Esophagus (tissue), 2 donors: ENCODE results near the gene TRHDE. TPM values are rescaled to one million over a fixed set of nuclear protein-coding genes. Genes with fewer than 3 reads are reported as not detected.
"Not testable (repeated sequence)": the region's sequence is repeated elsewhere in the genome, so short reads cannot be mapped to it uniquely, and the experiment has no call there.

Experiments used
- H3K27ac ChIP-seq, 2 donors: one replicate each; pipeline ENCODE4 v1.5.1; 2013; ENCODE audit warnings: low read depth in 2 of 2, mild to moderate bottlenecking in 2 of 2, inconsistent platforms in 1 of 2, low read length in 1 of 2, moderate library complexity in 1 of 2
- H3K27me3 ChIP-seq, 2 donors: one replicate each; pipeline ENCODE4 v1.6.1; 2013; ENCODE audit warnings: low read length in 2 of 2, control low read depth in 1 of 2, mild to moderate bottlenecking in 1 of 2; ENCODE audit not compliant: insufficient read depth in 2 of 2, control insufficient read depth in 1 of 2
- H3K36me3 ChIP-seq, 2 donors: one replicate each; pipeline ENCODE4 v1.6.1; 2013; ENCODE audit warnings: low read length in 1 of 2; ENCODE audit not compliant: control insufficient read depth in 2 of 2, insufficient read depth in 2 of 2
- H3K4me1 ChIP-seq, 2 donors: one replicate each; pipeline ENCODE4 v1.6.1; 2013; ENCODE audit warnings: low read length in 1 of 2; ENCODE audit not compliant: control insufficient read depth in 2 of 2, insufficient read depth in 2 of 2
- H3K4me3 ChIP-seq, 2 donors: one replicate each; pipeline ENCODE4 v1.5.1; 2013; ENCODE audit warnings: low read length in 2 of 2, mild to moderate bottlenecking in 2 of 2, low read depth in 1 of 2, moderate library complexity in 1 of 2
- H3K9me3 ChIP-seq, 2 donors: one replicate each; pipeline ENCODE4 v1.6.1; 2013; ENCODE audit warnings: mild to moderate bottlenecking in 2 of 2, low read depth in 1 of 2, low read length in 1 of 2, moderate library complexity in 1 of 2; ENCODE audit not compliant: control insufficient read depth in 2 of 2, insufficient read depth in 1 of 2
- WGBS, 2 donors: extraction: QIAGEN DNeasy Blood & Tissue Kit; methylation state at CpG; one replicate each; pipeline ENCODE4 v1.1.7; 2013; 5-methylcytosine and 5-hydroxymethylcytosine counted together
- polyA plus RNA-seq, 2 donors: library from polyadenylated mRNA; stranded (reverse); fragments of 200-250 nt; gene quantifications; one replicate each; pipeline ENCODE4 v1.2.3, GENCODE V29; 2013
- donor health status: healthy with polysubstance abuse.
- donor health status: Bipolar disorder and iron deficiency.

TRHDE gene
- polyA plus RNA-seq, 2 donors: 0.04 TPM

DNA sequence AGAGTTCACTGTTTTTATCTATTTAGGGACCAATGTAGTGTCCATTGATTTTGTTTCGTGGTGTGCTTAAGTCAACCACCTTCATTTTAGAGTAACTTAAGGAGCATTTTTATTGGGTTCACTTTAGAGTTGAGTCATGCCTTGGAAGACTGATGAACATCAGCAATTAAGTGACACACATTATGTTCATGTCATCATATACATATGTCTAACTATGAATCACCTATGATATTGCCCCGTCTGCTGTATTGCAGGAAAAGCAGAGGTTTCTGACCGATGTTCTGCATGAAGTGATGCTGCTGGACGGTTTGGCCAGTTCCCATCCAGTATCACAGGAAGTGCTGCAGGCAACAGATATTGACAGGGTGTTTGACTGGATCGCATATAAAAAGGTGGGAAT lies 227.1 kb downstream of the TRHDE start:
- Histone ChIP-seq H3K27me3 (no peaks in the 10 kb centered on the region), H3K27ac (no peak overlapping the region), H3K4me1 (no peaks in the 10 kb centered on the region), H3K9me3 (no peaks in the 10 kb centered on the region), H3K36me3 (no peaks in the 10 kb centered on the region), H3K4me3 (no peak overlapping the region)
- WGBS, 2 donors: 84 to 90% methylated on average over 5 of the region's 5 CpGs

DNA sequence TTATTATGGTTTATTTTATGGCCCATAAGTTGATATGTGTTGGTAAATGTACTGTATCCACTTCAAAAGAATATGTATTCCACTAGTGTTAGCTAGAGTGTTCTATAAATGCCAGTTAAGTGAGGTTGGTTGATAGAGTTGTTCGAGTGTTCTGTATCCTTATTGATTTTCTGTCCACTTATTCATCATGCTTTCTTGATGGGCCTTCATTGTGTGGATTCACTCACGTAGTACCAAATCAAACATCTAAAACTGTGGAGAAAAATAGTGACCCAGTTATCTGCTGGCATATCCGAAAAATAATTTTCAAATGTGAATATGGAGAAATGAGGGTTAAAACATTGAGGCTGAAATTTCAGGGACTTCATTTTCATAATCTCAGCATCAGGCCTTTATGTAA lies 230.4 kb downstream of the TRHDE start:
- 75 to 76% methylated on average over 3 of the region's 3 CpGs for WGBS, 2 donors
- no peaks in the 10 kb centered on the region for H3K36me3 ChIP-seq
- no peaks in the 10 kb centered on the region for H3K9me3 ChIP-seq
- H3K27me3 ChIP-seq: no peaks in the 10 kb centered on the region
- H3K4me1 ChIP-seq: no peaks in the 10 kb centered on the region
- no peak overlapping the region for H3K4me3 ChIP-seq
- H3K27ac ChIP-seq: no peak overlapping the region

DNA sequence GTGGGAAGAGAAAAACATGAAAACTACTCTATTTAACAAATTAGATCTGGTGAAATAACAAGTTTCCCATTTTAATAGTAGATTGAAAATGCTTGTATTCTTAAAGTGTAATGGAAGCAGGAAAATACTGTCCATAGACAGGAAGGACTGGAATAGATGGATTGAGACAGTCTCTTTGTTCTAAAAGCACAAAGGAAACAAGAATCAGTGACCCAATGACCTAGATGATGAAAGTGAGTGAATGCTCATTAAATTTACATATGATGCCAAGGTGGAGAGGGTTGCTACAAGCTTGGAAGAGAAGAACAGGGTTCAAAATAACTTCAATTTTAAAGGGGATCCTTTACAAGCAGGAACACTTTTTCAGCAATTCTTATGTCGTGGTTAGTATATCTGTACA lies 233.1 kb downstream of the TRHDE start:
- Histone ChIP-seq H3K36me3 (no peaks in the 10 kb centered on the region), H3K4me3 (no peak overlapping the region), H3K4me1 (no peaks in the 10 kb centered on the region), H3K27me3 (no peaks in the 10 kb centered on the region), H3K9me3 (no peaks in the 10 kb centered on the region), H3K27ac (no peak overlapping the region)
- WGBS, 2 donors: 72 to 75% methylated on average over 1 of the region's 1 CpG

DNA sequence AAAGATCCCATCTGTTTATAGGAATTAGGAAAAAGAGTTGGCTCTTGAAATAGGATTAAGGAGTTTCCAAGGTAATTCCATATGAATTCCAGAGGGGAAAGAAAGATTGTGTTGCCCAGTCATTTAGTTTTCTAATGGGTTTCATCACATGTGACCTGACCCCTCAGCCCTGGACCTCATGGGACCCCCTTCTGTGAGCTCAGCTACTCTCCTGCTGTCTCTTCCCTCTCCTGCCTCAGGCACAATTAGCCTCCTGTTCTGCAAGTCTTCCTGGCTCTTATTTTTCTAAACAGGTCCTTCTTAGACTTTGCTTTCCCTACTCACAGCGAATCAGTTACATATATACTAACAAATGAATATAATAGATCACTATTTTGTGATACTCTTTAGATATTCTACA lies 237.7 kb downstream of the TRHDE start:
- 74 to 86% methylated on average over 1 of the region's 1 CpG for WGBS, 2 donors
- Histone ChIP-seq H3K4me1 (no peaks in the 10 kb centered on the region), H3K4me3 (no peak overlapping the region), H3K9me3 (no peaks in the 10 kb centered on the region), H3K27me3 (no peaks in the 10 kb centered on the region), H3K27ac (no peak overlapping the region), H3K36me3 (no peaks in the 10 kb centered on the region)

DNA sequence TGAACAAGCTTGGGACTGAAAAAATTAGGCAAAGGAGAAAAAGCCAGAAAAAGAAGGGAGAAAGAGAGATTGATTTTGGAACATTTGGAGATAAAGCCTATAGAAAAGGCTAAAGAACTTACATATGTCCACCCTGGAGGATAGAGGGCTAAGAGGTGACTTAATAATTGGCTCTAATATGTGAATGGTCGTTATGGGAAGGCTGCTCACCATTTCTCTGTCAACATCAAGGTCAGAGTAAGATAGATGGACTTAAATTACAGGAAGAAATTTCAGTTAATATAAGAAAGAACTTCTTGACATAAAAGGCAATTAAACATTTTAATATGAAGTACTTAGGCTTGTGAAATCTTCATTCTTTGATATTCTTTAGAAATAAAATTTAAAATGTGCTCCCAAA lies 238.6 kb downstream of the TRHDE start:
- no peaks in the 10 kb centered on the region for H3K27me3 ChIP-seq
- H3K9me3 ChIP-seq: no peaks in the 10 kb centered on the region
- 23 to 28% methylated on average over 1 of the region's 1 CpG for WGBS, 2 donors
- H3K36me3 ChIP-seq: no peaks in the 10 kb centered on the region
- no peak overlapping the region for H3K4me3 ChIP-seq
- H3K4me1 ChIP-seq: no peaks in the 10 kb centered on the region
- H3K27ac ChIP-seq: no peak overlapping the region

DNA sequence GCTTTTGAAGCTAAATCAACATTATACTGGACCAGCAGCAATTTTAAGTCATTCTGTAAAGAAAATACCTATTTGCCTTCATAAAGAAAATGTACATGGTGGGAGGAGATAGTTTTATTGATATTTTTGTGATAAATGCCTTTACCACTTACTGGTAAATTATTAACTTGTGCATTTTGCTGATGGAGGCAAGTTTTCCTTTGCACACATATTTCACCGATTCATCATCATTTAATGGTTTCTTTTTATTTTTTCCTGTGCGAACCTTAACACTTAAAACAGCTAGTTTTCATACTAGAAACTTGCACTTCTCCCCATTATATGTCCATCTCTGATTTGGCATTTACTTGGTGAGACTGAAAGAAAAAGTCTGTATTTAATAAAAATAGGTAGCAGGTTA lies 239.3 kb downstream of the TRHDE start:
- no peak overlapping the region for H3K27ac ChIP-seq
- no peaks in the 10 kb centered on the region for H3K9me3 ChIP-seq
- H3K4me3 ChIP-seq: no peak overlapping the region
- 51 to 64% methylated on average over 2 of the region's 2 CpGs for WGBS, 2 donors
- no peaks in the 10 kb centered on the region for H3K36me3 ChIP-seq
- no peaks in the 10 kb centered on the region for H3K4me1 ChIP-seq
- H3K27me3 ChIP-seq: no peaks in the 10 kb centered on the region

DNA sequence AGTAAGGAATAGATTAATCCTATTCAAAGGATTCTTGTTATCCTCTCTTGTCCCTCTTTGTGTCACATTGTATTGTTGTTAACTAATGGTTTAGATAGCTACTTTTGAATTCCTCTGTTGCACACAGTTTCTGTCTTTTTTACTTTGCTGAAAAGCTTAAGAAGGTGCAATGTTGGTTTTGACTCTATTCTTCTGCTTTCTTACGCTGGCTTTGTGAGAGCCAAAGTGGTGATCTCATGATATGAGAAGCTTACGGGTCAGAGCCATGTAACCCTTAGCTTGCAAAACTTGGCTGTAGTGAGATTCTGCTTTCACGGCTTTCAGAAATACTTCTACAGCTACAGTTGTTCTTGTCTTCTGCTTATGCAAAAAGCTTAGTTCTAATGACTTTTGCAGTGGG lies 239.7 kb downstream of the TRHDE start:
- 30 to 47% methylated on average over 3 of the region's 3 CpGs for WGBS, 2 donors
- Histone ChIP-seq H3K27me3 (no peaks in the 10 kb centered on the region), H3K27ac (no peak overlapping the region), H3K9me3 (no peaks in the 10 kb centered on the region), H3K4me1 (no peaks in the 10 kb centered on the region), H3K4me3 (no peak overlapping the region), H3K36me3 (no peaks in the 10 kb centered on the region)

DNA sequence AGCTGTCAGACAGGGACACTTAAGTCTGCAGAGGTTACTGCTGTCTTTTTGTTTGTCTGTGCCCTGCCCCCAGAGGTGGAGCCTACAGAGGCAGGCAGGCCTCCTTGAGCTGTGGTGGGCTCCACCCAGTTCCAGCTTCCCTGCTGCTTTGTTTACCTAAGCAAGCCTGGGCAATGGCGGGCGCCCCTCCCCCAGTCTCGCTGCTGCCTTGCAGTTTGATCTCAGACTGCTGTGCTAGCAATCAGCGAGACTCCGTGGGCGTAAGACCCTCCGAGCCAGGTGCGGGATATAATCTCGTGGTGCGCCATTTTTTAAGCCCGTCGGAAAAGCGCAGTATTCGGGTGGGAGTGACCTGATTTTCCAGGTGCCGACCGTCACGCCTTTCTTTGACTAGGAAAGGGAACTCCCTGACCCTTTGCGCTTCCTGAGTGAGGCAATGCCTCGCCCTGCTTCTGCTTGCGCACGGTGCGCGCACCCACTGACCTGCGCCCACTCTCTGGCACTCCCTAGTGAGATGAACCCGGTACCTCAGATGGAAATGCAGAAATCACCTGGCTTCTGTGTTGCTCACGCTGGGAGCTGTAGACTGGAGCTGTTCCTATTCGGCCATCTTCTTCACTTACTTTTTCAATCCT lies 248.0 kb downstream of the TRHDE start:
- H3K27ac ChIP-seq, H3K9me3 ChIP-seq, H3K4me3 ChIP-seq, H3K4me1 ChIP-seq, H3K27me3 ChIP-seq, H3K36me3 ChIP-seq: not testable (repeated sequence)
- 95 to 97% methylated on average over 22 to 27 of the region's 27 CpGs for WGBS, 2 donors

DNA sequence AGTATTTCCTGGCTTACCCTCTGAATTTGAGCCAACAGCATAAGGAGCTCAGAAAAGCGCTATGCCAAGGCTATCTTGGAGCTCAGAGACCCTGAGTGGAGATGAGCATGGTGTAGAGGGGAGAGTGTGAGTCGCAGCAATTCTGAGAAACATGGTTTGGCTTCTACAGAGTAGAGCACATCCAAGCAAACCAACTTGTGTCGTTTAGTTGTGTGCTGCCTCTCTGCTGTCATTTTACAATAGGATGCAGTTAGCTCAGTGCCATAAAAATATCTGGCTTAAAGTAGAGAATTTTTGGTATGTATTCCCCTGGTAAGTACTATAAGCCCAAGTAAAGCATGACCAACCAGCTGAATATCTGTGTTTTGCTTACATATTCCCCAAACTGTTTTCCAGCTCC lies 249.2 kb downstream of the TRHDE start:
- H3K4me3 ChIP-seq: no peak overlapping the region
- H3K36me3 ChIP-seq: no peaks in the 10 kb centered on the region
- no peaks in the 10 kb centered on the region for H3K4me1 ChIP-seq
- H3K27ac ChIP-seq: no peak overlapping the region
- no peaks in the 10 kb centered on the region for H3K9me3 ChIP-seq
- 69 to 81% methylated on average over 3 of the region's 3 CpGs for WGBS, 2 donors
- H3K27me3 ChIP-seq: no peaks in the 10 kb centered on the region

DNA sequence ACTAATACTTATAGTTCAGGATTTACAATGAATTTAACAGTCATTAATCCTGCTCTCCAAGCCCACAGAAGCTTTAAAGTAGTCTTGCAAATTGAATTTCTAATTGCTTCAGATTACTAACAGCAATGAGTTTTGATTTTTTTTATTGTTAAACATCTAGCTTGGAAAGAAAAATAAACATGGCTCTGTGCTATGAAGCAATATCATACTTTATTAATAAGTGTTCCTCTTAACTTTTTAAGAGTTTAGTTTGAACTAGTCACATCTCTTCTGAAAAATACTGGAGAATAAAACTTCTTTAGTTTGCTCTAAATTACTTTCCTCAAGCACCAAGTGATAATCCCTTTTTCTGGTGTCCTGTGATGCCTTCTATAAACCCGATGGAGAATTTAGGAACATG lies 250.2 kb downstream of the TRHDE start:
- no peaks in the 10 kb centered on the region for H3K4me1 ChIP-seq
- no peaks in the 10 kb centered on the region for H3K36me3 ChIP-seq
- H3K27ac ChIP-seq: no peak overlapping the region
- WGBS, 2 donors: 29 to 31% methylated on average over 1 of the region's 1 CpG
- no peaks in the 10 kb centered on the region for H3K9me3 ChIP-seq
- no peaks in the 10 kb centered on the region for H3K27me3 ChIP-seq
- no peak overlapping the region for H3K4me3 ChIP-seq
